Neural cell (in vitro differentiated cells): Measurements from ENCODE around the gene SAP130. TPM values are rescaled to one million over a fixed set of nuclear protein-coding genes. Genes with fewer than 3 reads are reported as not detected.

ENCODE experiments used
- H2AFZ ChIP-seq: fragments of 200-600, 300-800 bp; sonication (generic), shearing (Covaris generic); 2 replicates; pipeline ENCODE4 v1.6.0; 2014; ENCODE audit warnings: low read depth, mild to moderate bottlenecking, antibody characterized with exemption, low read length, moderate library complexity
- H3F3A ChIP-seq: fragments of 200-600 bp; shearing (Covaris generic); 2 replicates; pipeline ENCODE4 v1.6.1; 2016; ENCODE audit warnings: mild to moderate bottlenecking, moderate library complexity, mixed read lengths, antibody characterized with exemption, low read length; ENCODE audit not compliant: insufficient read depth, poor library complexity, severe bottlenecking
- H3K27ac ChIP-seq: fragments of 200-600, 300-800 bp; sonication (generic), shearing (Covaris generic); 2 replicates; pipeline ENCODE4 v1.5.1; 2014; ENCODE audit warnings: mild to moderate bottlenecking, low read length, moderate library complexity
- H3K27me3 ChIP-seq: fragments of 300-800, 200-600 bp; sonication (generic), shearing (Covaris generic); 2 replicates; pipeline ENCODE4 v1.6.0; 2014; ENCODE audit warnings: mild to moderate bottlenecking, low read depth, low read length, moderate library complexity; ENCODE audit not compliant: insufficient read depth
- H3K36me3 ChIP-seq: fragments of 300-800, 200-600 bp; sonication (generic), shearing (Covaris generic); 2 replicates; pipeline ENCODE4 v1.5.1; 2014; ENCODE audit warnings: mild to moderate bottlenecking, antibody characterized with exemption, low read length, moderate library complexity; ENCODE audit not compliant: insufficient read depth
- H3K4me2 ChIP-seq: fragments of 300-800, 200-600 bp; sonication (generic), shearing (Covaris generic); 2 replicates; pipeline ENCODE4 v1.6.0; 2014; ENCODE audit warnings: mild to moderate bottlenecking, low read length
- H3K4me3 ChIP-seq: fragments of 300-800, 200-600 bp; sonication (generic), shearing (Covaris generic); 2 replicates; pipeline ENCODE4 v1.5.1; 2014; ENCODE audit warnings: mild to moderate bottlenecking, low read length, moderate library complexity
- H3K79me2 ChIP-seq: fragments of 200-600 bp; shearing (Covaris generic); replicated peaks from 2 replicates; pipeline ENCODE4 v1.6.0; 2014; ENCODE audit warnings: mild to moderate bottlenecking, low read length, moderate library complexity; ENCODE audit not compliant: insufficient read depth
- H3K9ac ChIP-seq: fragments of 300-800, 200-600 bp; sonication (generic), shearing (Covaris generic); 2 replicates; pipeline ENCODE4 v1.6.1; 2016; ENCODE audit warnings: mild to moderate bottlenecking, low read length, mixed read lengths
- H3K9me2 ChIP-seq: fragments of 200-600 bp; shearing (Covaris generic); 2 replicates; pipeline ENCODE4 v1.6.1; 2016; ENCODE audit warnings: mild to moderate bottlenecking, low read length, mixed read lengths; ENCODE audit not compliant: insufficient read depth
- H3K9me3 ChIP-seq: fragments of 200-600, 300-800 bp; sonication (generic), shearing (Covaris generic); 2 replicates; pipeline ENCODE4 v1.6.1; 2016; ENCODE audit warnings: mild to moderate bottlenecking, mixed run types, low read length, moderate library complexity, mixed read lengths
- H4K20me1 ChIP-seq: fragments of 200-600 bp; shearing (Covaris generic); 2 replicates; pipeline ENCODE4 v1.6.1; 2016; ENCODE audit warnings: mild to moderate bottlenecking, mixed run types; ENCODE audit not compliant: insufficient read depth
- CTCF ChIP-seq: fragments of 450-650 bp; IDR thresholded peaks from 2 replicates; pipeline ENCODE4 v1.5.1; 2014; ENCODE audit warnings: antibody characterized with exemption, mild to moderate bottlenecking, moderate library complexity; ENCODE audit not compliant: poor library complexity, severe bottlenecking
- EP300 ChIP-seq: fragments of 450-650 bp; conservative IDR thresholded peaks from 2 replicates; pipeline ENCODE4 v1.6.1; 2014; ENCODE audit warnings: antibody characterized with exemption, mild to moderate bottlenecking, moderate library complexity; ENCODE audit not compliant: poor library complexity, severe bottlenecking
- EZH2 ChIP-seq: fragments of 200-600, 300-800 bp; shearing (Covaris generic), sonication (generic); IDR thresholded peaks from 2 replicates; pipeline ENCODE4 v1.6.1; 2014; ENCODE audit warnings: antibody characterized with exemption, low read length, borderline replicate concordance, mild to moderate bottlenecking; ENCODE audit not compliant: insufficient read depth, poor library complexity, severe bottlenecking
- MXI1 ChIP-seq: fragments of 450-650 bp; conservative IDR thresholded peaks from 2 replicates; pipeline ENCODE4 v1.6.1; 2014; ENCODE audit warnings: antibody characterized with exemption, mild to moderate bottlenecking; ENCODE audit not compliant: poor library complexity, severe bottlenecking
- POLR2AphosphoS5 ChIP-seq: IDR thresholded peaks from 2 replicates; pipeline ENCODE4 v1.6.1; 2012
- RAD21 ChIP-seq: fragments of 450-650 bp; conservative IDR thresholded peaks from 2 replicates; pipeline ENCODE4 v1.6.1; 2014; ENCODE audit warnings: antibody characterized with exemption, mild to moderate bottlenecking, moderate library complexity
- SMC3 ChIP-seq: fragments of 450-650 bp; conservative IDR thresholded peaks from 2 replicates; pipeline ENCODE4 v1.6.1; 2014; ENCODE audit warnings: antibody characterized with exemption, mild to moderate bottlenecking, moderate library complexity; ENCODE audit not compliant: poor library complexity
- TAF1 ChIP-seq: IDR thresholded peaks from 2 replicates; pipeline ENCODE4 v1.6.1; 2012; ENCODE audit warnings: low read depth
- polyA plus RNA-seq: library from polyadenylated mRNA; depleted of rRNA; stranded (reverse); fragments of >200 nt; gene quantifications from 2 replicates; pipeline ENCODE4 v1.2.3, GENCODE V29; 2014
- TF ChIP-seq, protein P1 (sequence below): IDR thresholded peaks from 2 replicates; pipeline ENCODE4 v1.6.1; 2012; ENCODE audit warnings: borderline replicate concordance

The SAP130 gene
- polyA plus RNA-seq, 1 donor from 2014 or later = 5.6 TPM

GRCh38 chr2:127968610-127969339 is 59.1 kb downstream of the SAP130 start (continued):
- no peak for TF ChIP-seq CTCF
- no peak for TF ChIP-seq SMC3

GRCh38 chr2:127961729-127962128 is 66.1 kb downstream of the SAP130 start:
- TF ChIP-seq EZH2 (no peak), SMC3 (no peak), EP300 (no peak), POLR2AphosphoS5 (no peak), TAF1 (no peak), RAD21 (no peak), CTCF (no peak), MXI1 (no peak)
- TF ChIP-seq, protein P1, sequence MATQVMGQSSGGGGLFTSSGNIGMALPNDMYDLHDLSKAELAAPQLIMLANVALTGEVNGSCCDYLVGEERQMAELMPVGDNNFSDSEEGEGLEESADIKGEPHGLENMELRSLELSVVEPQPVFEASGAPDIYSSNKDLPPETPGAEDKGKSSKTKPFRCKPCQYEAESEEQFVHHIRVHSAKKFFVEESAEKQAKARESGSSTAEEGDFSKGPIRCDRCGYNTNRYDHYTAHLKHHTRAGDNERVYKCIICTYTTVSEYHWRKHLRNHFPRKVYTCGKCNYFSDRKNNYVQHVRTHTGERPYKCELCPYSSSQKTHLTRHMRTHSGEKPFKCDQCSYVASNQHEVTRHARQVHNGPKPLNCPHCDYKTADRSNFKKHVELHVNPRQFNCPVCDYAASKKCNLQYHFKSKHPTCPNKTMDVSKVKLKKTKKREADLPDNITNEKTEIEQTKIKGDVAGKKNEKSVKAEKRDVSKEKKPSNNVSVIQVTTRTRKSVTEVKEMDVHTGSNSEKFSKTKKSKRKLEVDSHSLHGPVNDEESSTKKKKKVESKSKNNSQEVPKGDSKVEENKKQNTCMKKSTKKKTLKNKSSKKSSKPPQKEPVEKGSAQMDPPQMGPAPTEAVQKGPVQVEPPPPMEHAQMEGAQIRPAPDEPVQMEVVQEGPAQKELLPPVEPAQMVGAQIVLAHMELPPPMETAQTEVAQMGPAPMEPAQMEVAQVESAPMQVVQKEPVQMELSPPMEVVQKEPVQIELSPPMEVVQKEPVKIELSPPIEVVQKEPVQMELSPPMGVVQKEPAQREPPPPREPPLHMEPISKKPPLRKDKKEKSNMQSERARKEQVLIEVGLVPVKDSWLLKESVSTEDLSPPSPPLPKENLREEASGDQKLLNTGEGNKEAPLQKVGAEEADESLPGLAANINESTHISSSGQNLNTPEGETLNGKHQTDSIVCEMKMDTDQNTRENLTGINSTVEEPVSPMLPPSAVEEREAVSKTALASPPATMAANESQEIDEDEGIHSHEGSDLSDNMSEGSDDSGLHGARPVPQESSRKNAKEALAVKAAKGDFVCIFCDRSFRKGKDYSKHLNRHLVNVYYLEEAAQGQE = no peak

More at GRCh38 chr2:127961729-127962128, 66.1 kb downstream of the SAP130 start:
- no peaks in the 10 kb centered on the region for H3K36me3 ChIP-seq
- H3K79me2 ChIP-seq = no peaks in the 10 kb centered on the region
- no peak overlapping the region for H3K27ac ChIP-seq
- H3K9me3 ChIP-seq = no peaks in the 10 kb centered on the region
- H4K20me1 ChIP-seq = no peaks in the 10 kb centered on the region
- H3K27me3 ChIP-seq = no peaks in the 10 kb centered on the region
- H3K4me3 ChIP-seq = no peak overlapping the region
- H3K9me2 ChIP-seq = no peaks in the 10 kb centered on the region
- H2AFZ ChIP-seq = no peak overlapping the region
- H3F3A ChIP-seq = no peaks in the 10 kb centered on the region
- H3K9ac ChIP-seq = no peak overlapping the region
- no peak overlapping the region for H3K4me2 ChIP-seq
